ENCODE results near the gene NSDHL.

NSDHL gene

DNA sequence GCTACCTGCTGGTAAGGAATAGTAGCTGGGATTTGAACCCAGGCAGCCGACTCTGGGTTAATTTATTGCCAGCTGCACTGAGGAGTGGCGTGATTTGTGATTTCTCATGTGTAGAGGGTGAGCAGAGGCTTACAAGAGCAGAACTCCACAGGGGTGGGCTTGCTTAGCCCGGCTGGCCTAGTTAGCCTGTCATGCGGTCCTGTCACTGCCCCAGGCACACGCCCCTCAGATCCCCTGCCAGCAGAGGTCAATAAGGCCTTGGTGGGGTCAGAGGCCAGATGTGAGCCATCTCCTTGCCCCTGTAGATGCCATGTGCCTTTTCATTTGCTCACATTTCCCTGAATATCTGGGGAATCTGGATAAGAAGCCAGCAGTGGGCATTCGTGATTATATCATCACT, 13.4 kb downstream of the NSDHL start:
- no peak for DNase-seq (ENCODE audit: low read depth in 3 of 3, low spot score in 1 of 3)

- no peak for DNase-seq (ENCODE audit: low read depth in 3 of 3, low spot score in 1 of 3)
These were observed 14.9 kb downstream of the NSDHL start for GRCh38 chrX:152845618-152846240.

DNA sequence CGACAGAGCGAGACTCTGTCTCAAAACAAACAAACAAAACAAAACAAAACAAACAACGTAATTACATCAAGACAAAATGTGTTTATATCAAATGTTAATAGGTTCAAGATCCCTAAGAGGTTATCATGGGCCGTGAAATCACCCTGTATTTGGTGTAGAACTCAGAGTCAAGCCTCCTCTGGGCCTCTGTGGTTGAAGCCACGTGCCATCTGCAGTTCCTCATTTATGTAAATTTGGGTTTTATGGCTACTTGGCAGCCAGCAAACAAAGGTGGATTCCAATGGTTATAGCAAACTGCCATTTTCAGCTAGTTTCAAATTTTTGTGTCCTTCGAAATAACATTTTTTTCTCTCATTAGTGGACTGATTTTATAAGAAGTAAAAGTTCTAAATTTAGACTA, 16.4 kb downstream of the NSDHL start:
- no peak for DNase-seq (ENCODE audit: low read depth in 3 of 3, low spot score in 1 of 3)

DNA sequence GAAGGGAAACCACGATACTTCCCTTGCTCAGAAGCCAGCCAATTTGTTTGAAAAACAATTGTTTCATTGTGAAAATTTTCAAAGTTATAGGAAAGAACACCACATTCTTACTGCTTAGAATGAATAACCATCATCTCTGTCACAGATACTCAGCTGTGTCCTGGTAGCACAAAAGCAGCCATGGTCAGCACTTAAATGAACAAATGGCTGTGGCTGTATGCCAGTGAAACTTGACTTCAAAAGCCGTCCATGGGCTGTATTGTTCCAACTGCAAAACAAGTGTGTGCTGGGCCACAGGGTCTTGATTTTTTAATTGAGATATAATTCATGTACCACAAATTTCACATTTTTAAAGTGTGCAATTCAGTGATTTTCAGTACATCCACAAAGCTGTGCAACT, 19.6 kb downstream of the NSDHL start:
- no peak for DNase-seq (ENCODE audit: low read depth in 3 of 3, low spot score in 1 of 3)

GRCh38 chrX:152853986-152854385, 23.1 kb downstream of the NSDHL start:
- no peak for DNase-seq (ENCODE audit: low read depth in 3 of 3, low spot score in 1 of 3)

- no peak for DNase-seq (ENCODE audit: low read depth in 3 of 3, low spot score in 1 of 3)
These were observed 30.3 kb downstream of the NSDHL start for GRCh38 chrX:152861116-152861515.

DNA sequence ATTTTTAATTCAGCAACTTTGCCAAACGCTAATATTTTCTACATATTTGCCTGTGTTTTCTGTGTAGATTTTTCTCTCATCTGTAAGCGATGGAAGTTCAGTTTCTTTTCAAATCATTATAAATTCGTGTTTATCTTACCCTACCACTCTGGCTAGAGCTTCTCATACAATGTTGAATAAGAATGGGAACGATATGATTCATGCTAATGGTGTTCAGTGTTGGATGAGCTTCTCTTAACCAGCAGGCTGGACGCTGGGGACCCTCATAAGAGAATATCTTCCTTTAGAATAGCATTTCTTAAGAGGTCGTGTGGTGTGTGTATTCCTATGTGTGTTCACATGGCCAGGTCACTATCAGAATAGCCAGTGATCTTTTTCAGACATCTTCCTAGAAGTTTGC, 31.0 kb downstream of the NSDHL start:
- no peak for DNase-seq (ENCODE audit: low read depth in 3 of 3, low spot score in 1 of 3)

- no peak for DNase-seq (ENCODE audit: low read depth in 3 of 3, low spot score in 1 of 3)
These were observed 34.5 kb downstream of the NSDHL start for GRCh38 chrX:152865232-152865920.

DNA sequence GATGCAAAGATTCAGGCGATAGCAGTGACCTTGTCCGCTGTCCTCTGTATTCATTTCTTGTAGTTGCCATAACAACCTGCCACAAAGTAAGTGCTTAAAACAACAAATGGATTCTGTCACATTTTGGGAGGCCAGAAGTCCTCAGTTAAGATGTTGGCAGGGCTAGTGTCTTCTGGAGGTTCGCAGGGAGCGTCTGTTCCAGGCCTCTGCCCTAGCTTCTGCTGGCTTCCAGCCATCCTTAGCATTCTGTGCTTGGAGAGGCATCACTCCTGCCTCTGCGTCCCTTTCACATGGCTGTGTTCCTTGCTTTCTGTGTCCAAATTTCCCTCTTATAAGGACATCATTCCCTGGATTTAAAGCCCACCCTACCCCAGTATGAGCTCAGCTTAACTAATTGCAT, 35.5 kb downstream of the NSDHL start:
- DNase-seq (ENCODE audit: low read depth in 3 of 3, low spot score in 1 of 3), result no peak

- DNase-seq (ENCODE audit: low read depth in 3 of 3, low spot score in 1 of 3), result no peak
These were observed 39.1 kb downstream of the NSDHL start for GRCh38 chrX:152869972-152870371.

- no peak for DNase-seq (ENCODE audit: low read depth in 3 of 3, low spot score in 1 of 3)
These were observed 40.4 kb downstream of the NSDHL start for GRCh38 chrX:152871260-152871659.

DNA sequence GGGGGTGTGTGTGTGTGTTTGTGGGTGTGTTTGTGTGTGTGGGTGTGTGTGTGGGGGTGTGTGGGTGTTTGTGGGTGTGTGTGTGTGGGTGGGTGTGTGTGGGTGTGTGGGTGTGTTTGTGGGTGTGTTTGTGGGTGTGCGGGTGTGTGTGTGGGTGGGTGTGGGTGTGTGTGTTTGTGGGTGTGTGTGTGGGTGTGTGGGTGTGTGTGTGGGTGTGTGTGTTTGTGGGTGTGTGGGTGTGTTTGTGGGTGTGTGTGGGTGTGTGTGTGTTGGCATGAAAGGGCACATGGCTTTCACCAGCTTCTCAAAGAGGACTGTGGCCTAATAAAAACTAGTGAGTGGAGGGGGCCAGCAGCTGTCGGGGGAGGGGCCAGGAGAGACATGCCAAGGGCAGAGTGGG, 41.7 kb downstream of the NSDHL start:
- no peak for DNase-seq (ENCODE audit: low read depth in 3 of 3, low spot score in 1 of 3)

- no peak for DNase-seq (ENCODE audit: low read depth in 3 of 3, low spot score in 1 of 3)
These were observed 42.5 kb downstream of the NSDHL start for GRCh38 chrX:152873361-152873760.

- DNase-seq (ENCODE audit: low read depth in 3 of 3, low spot score in 1 of 3), result no peak
These were observed 46.3 kb downstream of the NSDHL start for GRCh38 chrX:152876931-152877840.

DNA sequence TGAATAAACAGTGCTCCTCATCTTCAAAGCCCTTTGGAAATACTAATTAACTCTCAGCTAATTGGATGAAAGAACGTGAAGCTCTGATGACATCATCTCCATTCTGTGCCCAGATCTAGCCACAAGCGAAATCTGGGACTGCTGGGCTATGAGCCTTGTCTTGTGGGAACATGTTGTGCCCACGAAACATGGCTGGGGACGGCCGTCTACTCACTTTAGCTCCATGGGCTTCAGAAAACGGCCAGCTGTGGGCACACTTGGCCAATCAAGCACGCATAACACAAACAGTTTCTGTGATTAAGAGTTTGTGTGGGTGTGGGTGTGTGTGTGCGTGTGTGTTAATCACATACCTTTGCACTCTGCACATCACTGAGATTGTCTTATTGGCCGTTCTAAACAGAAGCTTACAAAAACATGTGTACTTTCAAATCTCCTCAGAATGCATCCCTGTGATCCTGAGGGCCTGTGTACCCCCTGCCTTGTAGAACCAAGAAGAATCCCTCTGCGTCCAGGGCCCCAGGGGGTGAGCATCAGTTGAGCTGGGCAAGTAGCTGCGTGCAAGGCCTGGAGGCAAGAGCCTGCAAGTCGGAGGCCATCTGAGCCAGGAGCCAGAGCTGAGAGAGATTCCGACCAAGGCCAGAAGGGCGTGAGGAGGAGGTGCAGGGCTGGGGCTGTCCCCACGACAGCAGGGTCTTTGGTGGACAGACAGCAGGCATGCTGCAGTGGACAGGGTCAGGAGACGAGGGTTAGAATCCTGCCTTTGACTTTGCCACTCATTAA, 48.3 kb downstream of the NSDHL start:
- DNase-seq (ENCODE audit: low read depth in 3 of 3, low spot score in 1 of 3), result no peak

GRCh38 chrX:152881289-152881688, 50.4 kb downstream of the NSDHL start:
- DNase-seq (ENCODE audit: low read depth in 3 of 3, low spot score in 1 of 3), result no peak

- no peak for DNase-seq (ENCODE audit: low read depth in 3 of 3, low spot score in 1 of 3)
These were observed 53.3 kb downstream of the NSDHL start for GRCh38 chrX:152884171-152884570.

- DNase-seq (ENCODE audit: low read depth in 3 of 3, low spot score in 1 of 3), result no peak
These were observed 55.9 kb downstream of the NSDHL start for GRCh38 chrX:152886716-152887115.

DNA sequence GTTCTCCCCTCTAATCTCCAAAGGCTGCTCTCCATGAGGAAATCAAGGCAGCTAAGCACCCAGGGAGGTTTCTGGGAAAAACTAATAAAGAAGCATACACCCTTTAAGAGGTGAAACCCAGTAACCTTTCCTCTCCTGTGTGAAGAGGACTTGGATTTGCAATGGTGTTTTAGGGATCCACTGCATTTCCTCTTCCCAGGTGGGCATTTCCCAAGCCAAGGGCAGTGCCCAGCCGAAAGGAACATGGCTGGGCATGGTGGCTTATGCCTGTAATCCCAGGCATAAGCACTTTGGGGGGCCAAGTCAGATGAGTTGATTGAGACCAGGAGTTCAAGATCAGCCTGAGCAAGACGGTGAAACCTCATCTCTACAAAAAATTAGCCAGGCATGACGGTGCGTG, 61.6 kb downstream of the NSDHL start:
- DNase-seq (ENCODE audit: low read depth in 3 of 3, low spot score in 1 of 3), result no peak

DNA sequence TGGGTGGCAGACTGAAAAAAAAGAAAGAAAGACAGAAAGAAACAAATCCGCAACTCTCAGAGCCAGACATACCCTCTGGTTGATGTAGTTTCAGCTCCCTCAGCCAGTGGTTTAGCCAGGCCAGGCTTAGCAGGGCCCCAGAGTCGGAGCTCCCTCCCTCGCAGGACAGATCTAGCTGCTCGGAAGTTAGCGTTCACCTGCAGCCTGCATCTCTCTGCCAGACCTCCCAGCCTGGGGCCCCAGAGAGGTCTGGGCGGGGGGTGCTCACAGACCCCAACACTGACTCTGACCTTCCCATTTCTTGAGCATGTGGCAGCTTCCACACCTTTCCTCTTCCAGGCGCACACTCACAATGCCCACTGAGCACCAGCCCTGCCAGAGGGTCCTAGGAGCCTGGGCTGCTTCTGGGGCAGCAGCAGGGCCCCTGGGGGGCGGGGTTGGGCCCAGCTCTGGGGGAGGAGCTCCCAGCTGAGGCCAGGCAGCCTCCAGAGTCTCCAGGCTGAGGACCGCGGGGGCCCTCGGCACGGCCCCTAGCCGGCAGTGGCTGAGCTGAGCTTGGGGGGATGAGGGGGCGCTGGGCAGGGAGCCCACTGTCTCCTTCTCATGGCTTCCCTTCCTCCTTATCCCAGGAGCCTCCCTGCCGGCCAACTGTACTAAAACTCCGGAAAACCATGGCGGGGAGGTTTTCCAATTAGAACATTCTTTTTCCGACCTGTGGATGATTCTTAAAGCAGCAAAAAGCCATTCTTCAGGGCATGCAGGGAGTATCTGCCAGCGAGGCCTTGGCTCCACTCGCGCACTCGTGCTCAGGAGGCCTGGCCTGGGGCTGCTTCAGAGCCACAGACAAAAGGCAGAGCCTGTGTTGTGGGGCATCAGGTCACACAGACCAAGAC, 62.4 kb downstream of the NSDHL start:
- DNase-seq (ENCODE audit: low read depth in 3 of 3, low spot score in 1 of 3), result no peak
